C4-2B (cell line): Measurements from ENCODE around the gene EFCAB8.

Experiments
- H3K27ac ChIP-seq: fragments of 450-650 bp; 2 replicates; pipeline ENCODE4 v1.5.1; 2017
- CTCF ChIP-seq: fragments of 450-650 bp; conservative IDR thresholded peaks from 2 replicates; pipeline ENCODE4 v1.5.1; 2017; ENCODE audit warnings: mild to moderate bottlenecking
- ZFX ChIP-seq: fragments of 450-650 bp; IDR thresholded peaks from 2 replicates; pipeline ENCODE4 v1.6.1; 2017

The EFCAB8 gene

GRCh38 chr20:33004141-33004751 is 145.5 kb downstream of the EFCAB8 start, which contains the start of gene SUN5:
Gene SUN5 (minus strand): TSS chr20:33004433. CDS start chr20:33004340, 93 bp downstream.
- no peak within 1 kb of the TSS for H3K27ac ChIP-seq
- TF ChIP-seq CTCF: no peak
- no peak for TF ChIP-seq ZFX

- TF ChIP-seq ZFX (no peak), CTCF (no peak; the same call in 1 of the 2 replicates)
Observed at GRCh38 chr20:33005132-33005566, 146.4 kb downstream of the EFCAB8 start.

GRCh38 chr20:33005908-33006775 is 147.4 kb downstream of the EFCAB8 start:
- TF ChIP-seq CTCF (no peak), ZFX (no peak)
- H3K27ac ChIP-seq: no peak overlapping the region

More at GRCh38 chr20:33005132-33005566, 146.4 kb downstream of the EFCAB8 start:
- no peak overlapping the region for H3K27ac ChIP-seq

GRCh38 chr20:33006776-33007375 is 148.2 kb downstream of the EFCAB8 start:
- TF ChIP-seq CTCF: no peak
- TF ChIP-seq ZFX: no peak
- no peak overlapping the region for H3K27ac ChIP-seq

GRCh38 chr20:33007376-33008335 is 148.9 kb downstream of the EFCAB8 start, which contains the start of gene BPIFB2:
Gene BPIFB2 (plus strand): TSS chr20:33007704. CDS start chr20:33008575, 871 bp downstream.
- H3K27ac ChIP-seq: no peak within 1 kb of the TSS; the same call in 1 of the 2 replicates
- no peak for TF ChIP-seq ZFX
- no peak for TF ChIP-seq CTCF

- TF ChIP-seq CTCF: no peak
- no peak for TF ChIP-seq ZFX
- H3K27ac ChIP-seq: peak overlapping the region; percentile 39
Observed at GRCh38 chr20:33008336-33009213, 149.9 kb downstream of the EFCAB8 start.
